ENCODE data around the gene ANKRD36C.
"Not testable (repeated sequence)": the region's sequence is repeated elsewhere in the genome, so short reads cannot be mapped to it uniquely, and the experiment has no call there.

Gene ANKRD36C

GRCh38 chr2:95911431-95911830, 80.2 kb downstream of the ANKRD36C start:
- H3K4me1 ChIP-seq (ENCODE audit: control insufficient read depth in 5 of 5, insufficient read depth in 5 of 5, low read length in 5 of 5); H3K9ac ChIP-seq (ENCODE audit: low read length in 5 of 5); H3K27me3 ChIP-seq (ENCODE audit: control insufficient read depth in 5 of 5, insufficient read depth in 4 of 5, low read length in 5 of 5); H3K27ac ChIP-seq (ENCODE audit: low read depth, low read length); H3K9me3 ChIP-seq (ENCODE audit: control insufficient read depth in 5 of 5, low read length in 5 of 5); H3K36me3 ChIP-seq (ENCODE audit: control insufficient read depth in 5 of 5, insufficient read depth in 5 of 5, low read length in 5 of 5); H3K4me3 ChIP-seq (ENCODE audit: low read depth in 1 of 5, low read length in 5 of 5): not testable (repeated sequence)

- H3K4me3 ChIP-seq (ENCODE audit: low read depth in 1 of 5, low read length in 5 of 5); H3K4me1 ChIP-seq (ENCODE audit: control insufficient read depth in 5 of 5, insufficient read depth in 5 of 5, low read length in 5 of 5); H3K27ac ChIP-seq (ENCODE audit: low read depth, low read length); H3K9ac ChIP-seq (ENCODE audit: low read length in 5 of 5); H3K9me3 ChIP-seq (ENCODE audit: control insufficient read depth in 5 of 5, low read length in 5 of 5); H3K36me3 ChIP-seq (ENCODE audit: control insufficient read depth in 5 of 5, insufficient read depth in 5 of 5, low read length in 5 of 5); H3K27me3 ChIP-seq (ENCODE audit: control insufficient read depth in 5 of 5, insufficient read depth in 4 of 5, low read length in 5 of 5): not testable (repeated sequence)
Observed at GRCh38 chr2:95894443-95894842, 97.2 kb downstream of the ANKRD36C start.

- H3K4me3 ChIP-seq (ENCODE audit: low read depth in 1 of 5, low read length in 5 of 5); H3K9ac ChIP-seq (ENCODE audit: low read length in 5 of 5); H3K27me3 ChIP-seq (ENCODE audit: control insufficient read depth in 5 of 5, insufficient read depth in 4 of 5, low read length in 5 of 5); H3K9me3 ChIP-seq (ENCODE audit: control insufficient read depth in 5 of 5, low read length in 5 of 5); H3K27ac ChIP-seq (ENCODE audit: low read depth, low read length); H3K36me3 ChIP-seq (ENCODE audit: control insufficient read depth in 5 of 5, insufficient read depth in 5 of 5, low read length in 5 of 5); H3K4me1 ChIP-seq (ENCODE audit: control insufficient read depth in 5 of 5, insufficient read depth in 5 of 5, low read length in 5 of 5): not testable (repeated sequence)
Observed at GRCh38 chr2:95867929-95868328, 123.7 kb downstream of the ANKRD36C start.

DNA sequence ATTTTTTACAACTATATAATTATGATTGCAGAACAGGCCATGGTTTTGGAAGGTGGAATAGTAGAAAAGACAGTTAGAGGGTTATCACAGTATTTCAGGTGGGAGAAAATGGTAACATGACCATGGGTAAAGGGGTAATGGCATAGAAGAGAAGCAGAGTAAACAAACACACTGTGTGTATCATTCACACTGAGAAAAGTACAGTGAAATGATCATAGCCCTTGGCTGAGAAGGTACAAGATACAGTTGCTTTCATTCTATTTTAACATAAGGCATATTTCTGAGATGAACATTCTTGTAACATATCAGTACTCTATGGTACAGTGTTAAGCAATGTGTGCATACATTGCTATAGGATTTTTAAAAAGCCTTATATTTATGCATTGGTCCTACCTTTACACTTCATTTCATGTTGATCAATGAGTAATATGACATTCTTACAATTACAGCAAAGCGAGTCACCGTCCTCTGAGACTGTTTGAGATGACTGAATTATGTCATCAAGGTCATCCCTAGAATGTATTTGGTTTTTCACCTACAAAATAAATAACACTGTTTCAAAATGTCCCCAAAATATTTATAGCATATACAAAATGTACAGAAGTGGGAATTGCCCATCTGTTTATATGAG, 124.5 kb downstream of the ANKRD36C start:
- H3K27me3 ChIP-seq (ENCODE audit: control insufficient read depth in 5 of 5, insufficient read depth in 4 of 5, low read length in 5 of 5); H3K36me3 ChIP-seq (ENCODE audit: control insufficient read depth in 5 of 5, insufficient read depth in 5 of 5, low read length in 5 of 5); H3K4me3 ChIP-seq (ENCODE audit: low read depth in 1 of 5, low read length in 5 of 5); H3K27ac ChIP-seq (ENCODE audit: low read depth, low read length); H3K9ac ChIP-seq (ENCODE audit: low read length in 5 of 5); H3K4me1 ChIP-seq (ENCODE audit: control insufficient read depth in 5 of 5, insufficient read depth in 5 of 5, low read length in 5 of 5); H3K9me3 ChIP-seq (ENCODE audit: control insufficient read depth in 5 of 5, low read length in 5 of 5): not testable (repeated sequence)

DNA sequence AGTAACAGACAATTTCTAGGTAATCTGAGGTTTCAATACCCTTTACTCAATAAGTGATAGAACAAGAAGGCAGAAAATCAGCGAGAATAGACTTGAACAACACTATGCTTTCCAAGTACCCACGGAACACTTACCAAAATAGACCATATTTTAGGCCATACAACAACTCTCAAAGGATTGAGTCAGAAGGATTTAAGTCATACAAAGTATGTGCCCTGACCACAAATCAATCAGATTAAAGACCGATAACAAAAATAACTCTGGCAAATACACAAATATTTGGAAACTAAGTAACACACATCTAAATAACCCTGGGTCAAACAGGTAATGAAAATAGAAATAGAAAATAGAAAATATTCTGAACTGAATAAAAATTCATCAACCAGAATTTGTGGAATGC, 129.5 kb downstream of the ANKRD36C start:
- not testable (repeated sequence) for H3K36me3 ChIP-seq (ENCODE audit: control insufficient read depth in 5 of 5, insufficient read depth in 5 of 5, low read length in 5 of 5); H3K4me1 ChIP-seq (ENCODE audit: control insufficient read depth in 5 of 5, insufficient read depth in 5 of 5, low read length in 5 of 5); H3K9me3 ChIP-seq (ENCODE audit: control insufficient read depth in 5 of 5, low read length in 5 of 5); H3K27me3 ChIP-seq (ENCODE audit: control insufficient read depth in 5 of 5, insufficient read depth in 4 of 5, low read length in 5 of 5); H3K9ac ChIP-seq (ENCODE audit: low read length in 5 of 5); H3K27ac ChIP-seq (ENCODE audit: low read depth, low read length); H3K4me3 ChIP-seq (ENCODE audit: low read depth in 1 of 5, low read length in 5 of 5)

- no peak overlapping the region for H3K4me3 ChIP-seq (ENCODE audit: low read depth in 1 of 5, low read length in 5 of 5)
- H3K36me3 ChIP-seq (ENCODE audit: control insufficient read depth in 5 of 5, insufficient read depth in 5 of 5, low read length in 5 of 5): peaks cover 0 to 19% (median 4%) of the 10 kb centered on the region in 5 donors
- no peaks in the 10 kb centered on the region for H3K4me1 ChIP-seq (ENCODE audit: control insufficient read depth in 5 of 5, insufficient read depth in 5 of 5, low read length in 5 of 5)
- no peaks in the 10 kb centered on the region for H3K27me3 ChIP-seq (ENCODE audit: control insufficient read depth in 5 of 5, insufficient read depth in 4 of 5, low read length in 5 of 5)
- H3K9ac ChIP-seq (ENCODE audit: low read length in 5 of 5): no peak overlapping the region
- no peak overlapping the region for H3K27ac ChIP-seq (ENCODE audit: low read depth, low read length)
- no peaks in the 10 kb centered on the region for H3K9me3 ChIP-seq (ENCODE audit: control insufficient read depth in 5 of 5, low read length in 5 of 5)
Observed at GRCh38 chr2:95836151-95836550, 155.5 kb downstream of the ANKRD36C start.

DNA sequence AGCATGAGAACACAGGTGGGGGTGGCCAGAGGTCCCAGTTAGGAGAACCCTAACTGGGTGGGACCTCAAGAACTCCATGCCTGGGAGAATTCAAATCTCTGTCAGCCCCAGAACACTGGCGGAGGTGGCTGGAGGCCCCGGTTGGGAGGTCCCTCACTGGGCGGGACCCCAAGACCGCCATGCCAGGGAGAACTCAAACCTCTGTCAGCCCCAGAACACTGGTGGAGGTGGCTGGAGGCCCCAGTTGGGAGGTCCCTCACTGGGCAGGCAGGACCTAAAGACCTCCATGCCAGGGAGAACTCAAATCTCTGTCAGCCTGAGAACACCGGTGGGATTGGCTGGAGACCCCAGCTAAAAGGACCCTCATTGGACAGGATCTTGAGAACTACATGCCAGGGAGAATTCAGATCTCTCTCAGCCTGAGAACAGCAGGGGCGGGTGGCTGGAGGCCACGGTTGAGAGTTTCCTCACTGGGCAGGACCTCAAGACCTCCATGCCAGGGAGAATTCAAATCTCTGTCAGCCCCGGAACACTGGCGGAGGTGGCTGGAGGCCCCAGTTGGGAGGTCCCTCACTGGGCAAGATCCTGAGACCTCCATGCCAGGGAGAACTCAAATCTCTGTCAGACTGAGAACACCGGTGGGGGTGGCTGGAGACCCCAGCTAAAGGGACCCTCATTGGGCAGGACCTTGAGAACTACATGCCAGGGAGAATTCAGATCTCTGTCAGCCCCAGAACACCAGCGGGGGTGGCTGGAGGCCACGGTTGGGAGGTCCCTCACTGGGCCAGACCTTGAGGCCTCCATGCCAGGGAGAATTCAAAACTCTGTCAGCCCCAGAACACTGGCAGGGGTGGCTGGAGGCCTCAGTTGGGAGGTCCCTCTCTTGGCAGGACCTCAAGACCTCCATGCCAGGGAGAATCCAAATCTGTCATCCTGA, 157.3 kb downstream of the ANKRD36C start:
- not testable (repeated sequence) for H3K9ac ChIP-seq (ENCODE audit: low read length in 5 of 5); H3K4me1 ChIP-seq (ENCODE audit: control insufficient read depth in 5 of 5, insufficient read depth in 5 of 5, low read length in 5 of 5); H3K4me3 ChIP-seq (ENCODE audit: low read depth in 1 of 5, low read length in 5 of 5); H3K27ac ChIP-seq (ENCODE audit: low read depth, low read length); H3K9me3 ChIP-seq (ENCODE audit: control insufficient read depth in 5 of 5, low read length in 5 of 5); H3K27me3 ChIP-seq (ENCODE audit: control insufficient read depth in 5 of 5, insufficient read depth in 4 of 5, low read length in 5 of 5)
- H3K36me3 ChIP-seq (ENCODE audit: control insufficient read depth in 5 of 5, insufficient read depth in 5 of 5, low read length in 5 of 5): peaks cover 0 to 30% (median 17%) of the 10 kb centered on the region in 5 donors

DNA sequence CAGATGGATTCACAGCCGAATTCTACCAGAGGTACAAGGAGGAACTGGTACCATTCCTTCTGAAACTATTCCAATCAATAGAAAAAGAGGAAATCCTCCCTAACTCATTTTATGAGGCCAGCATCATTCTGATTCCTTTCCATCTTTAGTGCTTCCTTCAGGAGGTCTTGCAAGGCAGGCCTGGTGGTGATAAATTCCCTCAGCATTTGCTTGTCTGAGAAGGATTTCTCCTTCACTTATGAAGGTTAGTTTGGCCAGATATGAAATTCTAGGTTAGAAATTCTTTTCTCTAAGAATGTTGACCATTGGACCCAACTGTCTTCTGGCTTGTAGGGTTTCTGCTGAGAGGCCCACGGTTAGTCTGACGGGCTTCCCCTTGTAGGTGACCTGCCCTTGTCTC, 167.4 kb downstream of the ANKRD36C start:
- H3K27me3 ChIP-seq (ENCODE audit: control insufficient read depth in 5 of 5, insufficient read depth in 4 of 5, low read length in 5 of 5); H3K4me3 ChIP-seq (ENCODE audit: low read depth in 1 of 5, low read length in 5 of 5); H3K4me1 ChIP-seq (ENCODE audit: control insufficient read depth in 5 of 5, insufficient read depth in 5 of 5, low read length in 5 of 5); H3K27ac ChIP-seq (ENCODE audit: low read depth, low read length); H3K36me3 ChIP-seq (ENCODE audit: control insufficient read depth in 5 of 5, insufficient read depth in 5 of 5, low read length in 5 of 5); H3K9ac ChIP-seq (ENCODE audit: low read length in 5 of 5): not testable (repeated sequence)
- H3K9me3 ChIP-seq (ENCODE audit: control insufficient read depth in 5 of 5, low read length in 5 of 5): peaks cover 10 to 45% (median 32%) of the 10 kb centered on the region in 5 donors

GRCh38 chr2:95817521-95817920, 174.1 kb downstream of the ANKRD36C start:
- peaks cover 3 to 24% (median 21%) of the 10 kb centered on the region in 5 donors for H3K9me3 ChIP-seq (ENCODE audit: control insufficient read depth in 5 of 5, low read length in 5 of 5)
- H3K36me3 ChIP-seq (ENCODE audit: control insufficient read depth in 5 of 5, insufficient read depth in 5 of 5, low read length in 5 of 5): not testable (repeated sequence)

GRCh38 chr2:95813311-95813710, 178.3 kb downstream of the ANKRD36C start:
- not testable (repeated sequence) for H3K27me3 ChIP-seq (ENCODE audit: control insufficient read depth in 5 of 5, insufficient read depth in 4 of 5, low read length in 5 of 5); H3K27ac ChIP-seq (ENCODE audit: low read depth, low read length); H3K9ac ChIP-seq (ENCODE audit: low read length in 5 of 5); H3K4me1 ChIP-seq (ENCODE audit: control insufficient read depth in 5 of 5, insufficient read depth in 5 of 5, low read length in 5 of 5); H3K4me3 ChIP-seq (ENCODE audit: low read depth in 1 of 5, low read length in 5 of 5); H3K36me3 ChIP-seq (ENCODE audit: control insufficient read depth in 5 of 5, insufficient read depth in 5 of 5, low read length in 5 of 5)
- H3K9me3 ChIP-seq (ENCODE audit: control insufficient read depth in 5 of 5, low read length in 5 of 5): peaks cover 0 to 13% (median 6%) of the 10 kb centered on the region in 5 donors

More at GRCh38 chr2:95817521-95817920, 174.1 kb downstream of the ANKRD36C start:
- not testable (repeated sequence) for H3K4me3 ChIP-seq (ENCODE audit: low read depth in 1 of 5, low read length in 5 of 5); H3K27me3 ChIP-seq (ENCODE audit: control insufficient read depth in 5 of 5, insufficient read depth in 4 of 5, low read length in 5 of 5); H3K9ac ChIP-seq (ENCODE audit: low read length in 5 of 5); H3K4me1 ChIP-seq (ENCODE audit: control insufficient read depth in 5 of 5, insufficient read depth in 5 of 5, low read length in 5 of 5); H3K27ac ChIP-seq (ENCODE audit: low read depth, low read length)
